ENCODE data around the gene ANP32E.

- TF ChIP-seq POLR2A (IDR thresholded peaks at IDR 0.05): no peak
- no peak for TF ChIP-seq CTCF (IDR thresholded peaks at IDR 0.05)
- no peak for TF ChIP-seq POLR2AphosphoS5 (IDR thresholded peaks at IDR 0.05)
Measured at GRCh38 chr1:150271291-150271959, 35.5 kb upstream of the ANP32E start.

Data from prostate gland (tissue), 2 donors.